Ishikawa (cell line): Measurements from ENCODE around the gene C4B.

Experiments
- CREB1 ChIP-seq: IDR thresholded peaks from 2 replicates; pipeline ENCODE4 v1.6.1; 2012; ENCODE audit warnings: low read depth
- TAF1 ChIP-seq: IDR thresholded peaks from 2 replicates; pipeline ENCODE4 v1.6.1; 2012; ENCODE audit warnings: low read depth, mild to moderate bottlenecking

DNA sequence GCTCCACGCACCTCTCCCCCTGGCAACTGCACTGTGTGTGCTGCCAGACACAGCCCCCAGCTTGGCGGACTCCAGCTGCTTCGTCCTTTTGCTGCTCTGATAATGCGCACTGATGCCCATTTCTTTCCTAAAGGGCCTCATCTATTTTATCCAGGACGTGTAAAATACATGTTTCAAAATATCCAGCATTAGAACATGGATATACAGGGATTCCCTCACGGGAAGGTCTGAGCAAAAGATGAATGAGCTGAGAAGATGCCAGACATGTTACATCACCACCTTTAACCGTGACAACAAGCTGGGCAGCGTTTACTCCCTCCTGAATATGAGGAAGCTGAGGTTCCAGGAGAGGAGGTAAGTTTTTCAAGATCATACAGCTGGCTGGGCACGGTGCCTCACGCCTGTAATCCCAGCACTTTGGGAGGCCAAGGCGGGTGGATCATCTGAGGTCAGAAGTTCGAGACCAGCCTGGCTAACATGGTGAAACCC is 61.8 kb downstream of the C4B start:
- TF ChIP-seq CREB1 (no peak), TAF1 (no peak)
